Naive thymus-derived CD8-positive, alpha-beta T cell (primary cell): ENCODE measurements around the gene MICALL2. TPM values are rescaled to one million over a fixed set of nuclear protein-coding genes. Genes with fewer than 3 reads are reported as not detected.

Source experiments
- ATAC-seq, 2 donors: fragments of 150-1000 bp; cut with Tn5 transposase in 1 of 2; sonication (Bioruptor Pico), chemical (Tn5 transposase) in 1 of 2; 1 replicate in 1 of 2; 2 replicates in 1 of 2; pipeline ENCODE4 v1.10.0; 2021; ENCODE audit warnings: mild to moderate bottlenecking in 2 of 2, moderate library complexity in 2 of 2
- POLR2A ChIA-PET: fragments of 350-600 bp; sonication (Branson Sonifier 250); formaldehyde crosslinking; loops from one replicate; lab custom pipeline; 2021; ENCODE audit warnings: antibody characterized with exemption; lab: Charles Lee
- DNase-seq, 10 donors: peaks; one replicate each; pipeline versions ENCODE4 v3.0.0 to v3.0.0-alpha.2; 2020 to 2022
- H3K27ac Mint-ChIP-seq, 10 donors: one replicate each; pipeline ENCODE4 v1.8.0; 2020 to 2022; ENCODE audit warnings: mild to moderate bottlenecking in 10 of 10, mixed read lengths in 10 of 10, moderate library complexity in 4 of 10, inconsistent platforms in 1 of 10
- H3K27me3 Mint-ChIP-seq, 5 donors: one replicate each; pipeline ENCODE4 v1.8.0; 2021 to 2022; ENCODE audit warnings: mixed read lengths in 5 of 5
- H3K36me3 Mint-ChIP-seq, 3 donors: one replicate each; pipeline ENCODE4 v1.8.0; 2020 to 2022; ENCODE audit warnings: mixed read lengths in 3 of 3, mild to moderate bottlenecking in 2 of 3, inconsistent platforms in 1 of 3
- H3K4me1 Mint-ChIP-seq, 4 donors: one replicate each; pipeline ENCODE4 v1.8.0; 2021 to 2022; ENCODE audit warnings: mixed read lengths in 4 of 4
- H3K4me3 Mint-ChIP-seq, 10 donors: one replicate each; pipeline ENCODE4 v1.8.0; 2020 to 2022; ENCODE audit warnings: mild to moderate bottlenecking in 10 of 10, mixed read lengths in 10 of 10, moderate library complexity in 6 of 10, inconsistent platforms in 1 of 10
- H3K9me3 Mint-ChIP-seq, 9 donors: one replicate each; pipeline ENCODE4 v1.8.0; 2020 to 2022; ENCODE audit warnings: mixed read lengths in 9 of 9, mild to moderate bottlenecking in 3 of 9, inconsistent platforms in 1 of 9, moderate library complexity in 1 of 9
- polyA plus RNA-seq, 3 donors: library from polyadenylated mRNA; unstranded; fragments of 300-500 nt; fragmentation: Illumina TruSeq; gene quantifications; one replicate each; pipeline ENCODE4 v1.2.3, GENCODE V29; 2021
- total RNA-seq, 8 experiments: library from RNA in 2 of 8; stranded (reverse) in 2 of 8; gene quantifications; one replicate each; pipeline ENCODE4 v1.2.3 and lab custom pipeline; 2021 to 2026

Gene MICALL2
- total and polyA plus RNA-seq, 5 experiments from 2014 or later = 0.85 to 4.6 (median 2.5) TPM; not detected in 1

- DNase-seq (no peak), ATAC-seq (no peak)
- Mint-ChIP-seq H3K9me3 (no peaks in the 10 kb centered on the region), H3K27ac (no peak overlapping the region), H3K27me3 (no peaks in the 10 kb centered on the region), H3K4me3 (no peak overlapping the region), H3K36me3 (no peaks in the 10 kb centered on the region), H3K4me1 (peaks cover 0 to 1% (median 0%) of the 10 kb centered on the region in 4 donors)
- POLR2A ChIA-PET = no interaction called here
Measured at GRCh38 chr7:1442355-1443124, 16.7 kb downstream of the MICALL2 start.

GRCh38 chr7:1441615-1442354 lies 17.5 kb downstream of the MICALL2 start:
- DNase-seq (no peak), ATAC-seq (no peak)
- Mint-ChIP-seq H3K27me3 (no peaks in the 10 kb centered on the region), H3K27ac (no peak overlapping the region), H3K36me3 (no peaks in the 10 kb centered on the region), H3K4me1 (peaks cover 0 to 1% (median 0%) of the 10 kb centered on the region in 4 donors), H3K9me3 (no peaks in the 10 kb centered on the region), H3K4me3 (no peak overlapping the region)
- POLR2A ChIA-PET = interaction anchor here (1.0 kb wide), 1 partner anchor 8 kb away, joined by 4 read pairs; no protein-coding TSS in a partner anchor

- Mint-ChIP-seq H3K27ac (no peak overlapping the region), H3K36me3 (no peaks in the 10 kb centered on the region), H3K9me3 (no peaks in the 10 kb centered on the region), H3K4me3 (no peak overlapping the region), H3K27me3 (no peaks in the 10 kb centered on the region), H3K4me1 (no peaks in the 10 kb centered on the region)
- DNase-seq (no peak), ATAC-seq (no peak)
- POLR2A ChIA-PET = interaction anchor here (1.0 kb wide), 1 partner anchor 9 kb away, joined by 4 read pairs; no protein-coding TSS in a partner anchor
Measured at GRCh38 chr7:1440620-1441019, 18.6 kb downstream of the MICALL2 start.

GRCh38 chr7:1439373-1440363 lies 19.6 kb downstream of the MICALL2 start:
- Mint-ChIP-seq H3K4me1 (no peaks in the 10 kb centered on the region), H3K27me3 (no peaks in the 10 kb centered on the region), H3K27ac (no peak overlapping the region), H3K4me3 (no peak overlapping the region), H3K36me3 (no peaks in the 10 kb centered on the region), H3K9me3 (no peaks in the 10 kb centered on the region)
- DNase-seq (no peak), ATAC-seq (no peak)
- POLR2A ChIA-PET = no interaction called here

GRCh38 chr7:1438821-1439220 lies 20.4 kb downstream of the MICALL2 start:
- Mint-ChIP-seq H3K4me3 (no peak overlapping the region), H3K4me1 (no peaks in the 10 kb centered on the region), H3K27me3 (no peaks in the 10 kb centered on the region), H3K9me3 (no peaks in the 10 kb centered on the region), H3K27ac (no peak overlapping the region), H3K36me3 (no peaks in the 10 kb centered on the region)
- ATAC-seq (no peak), DNase-seq (no peak)
- POLR2A ChIA-PET = interaction anchor here (0.5 to 0.7 kb wide), 2 partner anchors 13 to 242 kb away, joined by 3 read pairs; no protein-coding TSS in a partner anchor

- Mint-ChIP-seq H3K4me1 (no peaks in the 10 kb centered on the region), H3K27me3 (no peaks in the 10 kb centered on the region), H3K4me3 (no peak overlapping the region), H3K27ac (no peak overlapping the region), H3K9me3 (no peaks in the 10 kb centered on the region), H3K36me3 (no peaks in the 10 kb centered on the region)
- ATAC-seq (no peak), DNase-seq (no peak)
- POLR2A ChIA-PET = no interaction called here
Measured at GRCh38 chr7:1438208-1438607, 21.1 kb downstream of the MICALL2 start.

- no peak overlapping the region for H3K27ac Mint-ChIP-seq
- peaks cover 2 to 5% (median 2%) of the 10 kb centered on the region in 4 donors for H3K4me1 Mint-ChIP-seq
- H3K36me3 Mint-ChIP-seq = no peaks in the 10 kb centered on the region
- H3K9me3 Mint-ChIP-seq = no peaks in the 10 kb centered on the region
- H3K27me3 Mint-ChIP-seq = peaks cover 2 to 5% (median 4%) of the 10 kb centered on the region in 5 donors
- no peak overlapping the region for H3K4me3 Mint-ChIP-seq
- no peak for DNase-seq
- POLR2A ChIA-PET = no interaction called here
- ATAC-seq = no peak
Measured at GRCh38 chr7:1437155-1437880, 22.0 kb downstream of the MICALL2 start.

- ATAC-seq (no peak), DNase-seq (no peak)
- Mint-ChIP-seq H3K4me3 (no peak overlapping the region), H3K27ac (no peak overlapping the region), H3K4me1 (peaks cover 2 to 7% (median 2%) of the 10 kb centered on the region in 4 donors), H3K9me3 (no peaks in the 10 kb centered on the region), H3K27me3 (peaks cover 2 to 9% (median 4%) of the 10 kb centered on the region in 5 donors), H3K36me3 (no peaks in the 10 kb centered on the region)
- POLR2A ChIA-PET = no interaction called here
Measured at GRCh38 chr7:1436608-1437007, 22.7 kb downstream of the MICALL2 start.

GRCh38 chr7:1434891-1435670 lies 24.2 kb downstream of the MICALL2 start:
- ATAC-seq (no peak), DNase-seq (no peak)
- peaks cover 2 to 7% (median 2%) of the 10 kb centered on the region in 4 donors for H3K4me1 Mint-ChIP-seq
- no peaks in the 10 kb centered on the region for H3K9me3 Mint-ChIP-seq
- no peak overlapping the region for H3K27ac Mint-ChIP-seq
- H3K27me3 Mint-ChIP-seq = peaks cover 2 to 14% (median 4%) of the 10 kb centered on the region in 5 donors
- H3K36me3 Mint-ChIP-seq = no peaks in the 10 kb centered on the region
- POLR2A ChIA-PET = no interaction called here
- H3K4me3 Mint-ChIP-seq = no peak overlapping the region

GRCh38 chr7:1434165-1434718 lies 25.0 kb downstream of the MICALL2 start:
- Mint-ChIP-seq H3K27me3 (peaks cover 2 to 14% (median 4%) of the 10 kb centered on the region in 5 donors), H3K36me3 (no peaks in the 10 kb centered on the region), H3K4me3 (no peak overlapping the region), H3K4me1 (peaks cover 2 to 7% (median 2%) of the 10 kb centered on the region in 4 donors), H3K9me3 (no peaks in the 10 kb centered on the region), H3K27ac (no peak overlapping the region)
- DNase-seq = no peak
- no peak for ATAC-seq
- POLR2A ChIA-PET = no interaction called here
